CD4-positive, CD25-positive, alpha-beta regulatory T cell (primary cell): ENCODE results near the gene NBPF3. TPM values are rescaled to one million over a fixed set of nuclear protein-coding genes. Genes with fewer than 3 reads are reported as not detected.
A peak's percentile ranks its signal among the peaks of the same experiment; 100 is the strongest.

Experiments
- ATAC-seq, 2 donors: fragments of 150-1000 bp; cut with Tn5 transposase; one replicate each; pipeline ENCODE4 v1.10.0; 2021; ENCODE audit warnings: low read depth in 2 of 2, moderate number of reproducible peaks in 2 of 2, moderate library complexity in 1 of 2
- DNase-seq, 3 donors: peaks; one replicate each; pipeline versions ENCODE4 v3.0.0 to v3.0.0-alpha.2; 2012 to 2022; ENCODE audit warnings: mixed read lengths in 1 of 3
- H3K27ac ChIP-seq: one replicate; pipeline ENCODE4 v1.7.0; 2013; ENCODE audit warnings: mild to moderate bottlenecking, low read length; ENCODE audit not compliant: insufficient read depth, poor library complexity, severe bottlenecking
- H3K27me3 ChIP-seq: one replicate; pipeline ENCODE4 v1.7.0; 2013; ENCODE audit warnings: low read length; ENCODE audit not compliant: control insufficient read depth, insufficient read depth
- H3K36me3 ChIP-seq: one replicate; pipeline ENCODE4 v1.7.0; 2013; ENCODE audit warnings: mild to moderate bottlenecking, low read length, moderate library complexity; ENCODE audit not compliant: control insufficient read depth, insufficient read depth
- H3K4me1 ChIP-seq: 2 replicates; pipeline ENCODE4 v1.7.0; 2013; ENCODE audit warnings: mild to moderate bottlenecking, low read length; ENCODE audit not compliant: insufficient read depth, control insufficient read depth, poor library complexity, severe bottlenecking
- H3K4me3 ChIP-seq: one replicate; pipeline ENCODE4 v1.7.0; 2013; ENCODE audit warnings: low read depth, mild to moderate bottlenecking, low read length, moderate library complexity
- H3K9me3 ChIP-seq, 2 experiments: 1 replicate in 1 of 2; 2 replicates in 1 of 2; pipeline ENCODE4 v1.7.0; 2013; ENCODE audit warnings: low read length in 2 of 2, mild to moderate bottlenecking in 1 of 2, moderate library complexity in 1 of 2; ENCODE audit not compliant: control insufficient read depth in 2 of 2
- H3K27ac Mint-ChIP-seq, 3 donors: one replicate each; pipeline ENCODE4 v1.8.0; 2020 to 2022; ENCODE audit warnings: mild to moderate bottlenecking in 3 of 3, mixed read lengths in 3 of 3, moderate library complexity in 2 of 3
- H3K27me3 Mint-ChIP-seq: one replicate; pipeline ENCODE4 v1.8.0; 2022; ENCODE audit warnings: mild to moderate bottlenecking, mixed read lengths
- H3K36me3 Mint-ChIP-seq: one replicate; pipeline ENCODE4 v1.8.0; 2020; ENCODE audit warnings: mixed read lengths
- H3K4me1 Mint-ChIP-seq, 4 donors: one replicate each; pipeline ENCODE4 v1.8.0; 2020 to 2022; ENCODE audit warnings: mixed read lengths in 4 of 4, mild to moderate bottlenecking in 1 of 4
- H3K4me3 Mint-ChIP-seq, 4 donors: one replicate each; pipeline ENCODE4 v1.8.0; 2020 to 2022; ENCODE audit warnings: mild to moderate bottlenecking in 4 of 4, mixed read lengths in 4 of 4, moderate library complexity in 3 of 4
- H3K9me3 Mint-ChIP-seq, 7 donors: one replicate each; pipeline ENCODE4 v1.8.0; 2020 to 2022; ENCODE audit warnings: mixed read lengths in 7 of 7, mild to moderate bottlenecking in 3 of 7, moderate library complexity in 2 of 7
- polyA plus RNA-seq, 4 donors: library from polyadenylated mRNA; unstranded; fragments of 300-500 nt; fragmentation: Illumina TruSeq; gene quantifications; one replicate each; pipeline ENCODE4 v1.2.3, GENCODE V29; 2021
- total RNA-seq: library from RNA; stranded (reverse); gene quantifications from one replicate; pipeline ENCODE4 v1.2.3, GENCODE V29; 2022

The NBPF3 gene
- total and polyA plus RNA-seq, 5 donors from 2014 or later, result 1.2 to 2.9 (median 2.6) TPM

DNA sequence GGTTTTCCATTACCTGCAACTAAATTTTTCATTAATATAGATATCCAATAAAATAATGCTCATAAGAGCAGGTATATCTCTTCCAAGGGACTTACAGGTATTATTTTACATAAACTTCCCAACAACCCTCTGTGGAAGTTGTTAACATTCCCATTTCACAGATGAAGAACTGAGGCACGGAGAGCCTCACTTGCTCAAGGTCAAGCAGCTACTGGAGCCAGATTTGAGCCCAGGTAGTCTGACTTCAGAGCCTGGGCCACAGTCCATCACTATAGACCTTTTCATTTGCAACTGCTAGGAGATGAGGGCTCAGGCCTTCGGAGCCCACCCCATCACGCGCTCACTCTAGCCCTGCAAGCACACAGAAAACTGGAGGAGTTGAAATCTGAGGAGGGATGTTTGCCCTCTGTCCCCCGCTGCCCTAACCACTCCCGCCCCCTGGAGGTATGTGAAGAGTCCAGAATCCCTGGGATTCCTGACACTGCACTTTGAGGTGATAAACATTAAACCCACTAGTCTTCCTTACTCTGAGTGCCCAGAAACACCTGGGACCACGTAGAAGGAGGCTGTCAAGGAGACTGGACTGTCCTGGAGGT, 57.6 kb downstream of the NBPF3 start:
- Histone ChIP-seq H3K27me3 (no peaks in the 10 kb centered on the region), H3K4me3 (no peak overlapping the region), H3K27ac (no peak overlapping the region), H3K36me3 (no peaks in the 10 kb centered on the region), H3K4me1 (no peaks in the 10 kb centered on the region), H3K9me3 (no peaks in the 10 kb centered on the region)
- no peak overlapping the region for H3K27ac Mint-ChIP-seq
- no peak overlapping the region for H3K4me3 Mint-ChIP-seq
- peaks cover 0 to 5% (median 0%) of the 10 kb centered on the region in 4 donors for H3K4me1 Mint-ChIP-seq
- peaks cover 15% of the 10 kb centered on the region for H3K27me3 Mint-ChIP-seq
- ATAC-seq (no peak), DNase-seq (no peak)
- no peaks in the 10 kb centered on the region for H3K36me3 Mint-ChIP-seq
- H3K9me3 Mint-ChIP-seq, result peaks cover 0 to 3% (median 0%) of the 10 kb centered on the region in 7 donors

DNA sequence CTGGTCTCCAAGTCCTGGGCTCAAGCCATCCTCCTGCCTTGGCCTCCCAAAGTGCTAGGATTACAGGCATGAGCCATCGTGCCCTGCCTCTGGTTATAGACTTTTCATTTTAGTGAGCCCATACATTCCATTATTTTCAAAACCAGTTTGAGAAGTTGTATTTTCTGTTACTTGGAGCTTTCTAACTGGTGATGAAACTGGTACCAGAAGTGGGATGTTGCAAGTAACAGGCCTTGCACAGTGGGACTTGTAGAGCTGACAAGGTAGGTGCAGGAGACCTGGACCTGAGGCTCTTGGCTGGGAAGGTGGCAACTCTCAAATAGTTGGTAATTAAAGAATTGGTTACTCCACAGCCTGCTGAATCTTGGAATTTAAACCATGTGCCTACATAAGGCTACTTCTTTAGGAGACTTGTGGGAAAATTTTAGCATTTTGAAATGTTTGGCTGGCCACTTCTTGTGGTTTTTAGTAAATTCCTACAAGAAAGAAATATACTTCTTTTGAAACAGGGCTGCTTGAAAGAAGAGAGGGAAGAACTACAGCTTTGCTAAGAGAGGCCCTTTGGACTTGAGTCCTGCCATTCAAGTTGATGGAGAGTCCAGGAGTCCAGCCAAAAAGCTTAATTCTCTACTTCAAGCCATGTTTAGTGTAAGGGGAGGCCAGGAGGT, 59.5 kb downstream of the NBPF3 start:
- Histone ChIP-seq H3K4me3 (no peak overlapping the region), H3K27me3 (no peaks in the 10 kb centered on the region), H3K36me3 (no peaks in the 10 kb centered on the region), H3K27ac (no peak overlapping the region), H3K4me1 (no peaks in the 10 kb centered on the region), H3K9me3 (no peaks in the 10 kb centered on the region)
- Mint-ChIP-seq H3K9me3 (peaks cover 0 to 3% (median 0%) of the 10 kb centered on the region in 7 donors), H3K27ac (peak overlapping the region in 1 of 3 donors; percentile 16), H3K36me3 (no peaks in the 10 kb centered on the region), H3K4me1 (peaks cover 0 to 5% (median 0%) of the 10 kb centered on the region in 4 donors), H3K27me3 (peaks cover 23% of the 10 kb centered on the region), H3K4me3 (no peak overlapping the region)
- ATAC-seq (no peak), DNase-seq (no peak)

DNA sequence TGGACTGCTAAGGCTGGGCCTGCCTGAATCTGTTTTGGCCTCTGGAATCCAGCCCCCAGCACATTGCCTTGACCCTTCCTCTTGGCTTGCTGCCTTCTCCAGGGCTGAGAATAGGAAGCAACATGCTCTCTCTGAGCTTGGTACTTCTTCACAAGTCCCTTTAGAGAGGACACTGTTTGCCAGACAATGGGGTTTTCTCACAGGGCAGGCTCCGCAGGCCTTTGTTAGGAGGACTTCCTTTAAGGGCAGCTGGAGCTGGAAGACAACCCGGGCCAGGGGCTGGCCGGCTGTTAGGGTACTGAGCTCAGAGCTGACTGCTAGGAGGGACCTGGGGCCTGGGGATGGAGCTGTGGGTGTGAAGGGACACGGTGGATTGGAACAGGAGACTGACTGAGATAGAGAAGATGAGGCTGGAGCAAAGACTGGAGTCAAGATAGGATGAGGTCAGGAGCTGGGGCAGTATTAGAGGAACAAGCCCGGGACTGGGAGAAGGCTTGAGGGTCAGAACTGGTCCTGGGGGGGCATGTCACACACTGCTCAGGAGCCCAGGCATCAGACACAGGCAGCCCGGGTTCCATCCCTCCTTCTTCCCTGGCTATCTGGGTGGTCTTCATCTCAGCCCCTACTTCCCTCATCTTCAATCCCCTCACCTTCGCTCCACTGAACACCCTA, 63.9 kb downstream of the NBPF3 start:
- H3K27ac Mint-ChIP-seq, result no peak overlapping the region
- Histone ChIP-seq H3K36me3 (no peaks in the 10 kb centered on the region), H3K4me1 (peaks cover 4% of the 10 kb centered on the region), H3K9me3 (no peaks in the 10 kb centered on the region), H3K27ac (no peak overlapping the region), H3K4me3 (no peak overlapping the region), H3K27me3 (peaks cover 9% of the 10 kb centered on the region)
- ATAC-seq (no peak), DNase-seq (no peak)
- H3K27me3 Mint-ChIP-seq, result peaks cover 47% of the 10 kb centered on the region
- H3K9me3 Mint-ChIP-seq, result peaks cover 0 to 4% (median 0%) of the 10 kb centered on the region in 7 donors
- H3K4me3 Mint-ChIP-seq, result no peak overlapping the region
- peaks cover 0 to 4% (median 3%) of the 10 kb centered on the region in 4 donors for H3K4me1 Mint-ChIP-seq
- H3K36me3 Mint-ChIP-seq, result no peaks in the 10 kb centered on the region

DNA sequence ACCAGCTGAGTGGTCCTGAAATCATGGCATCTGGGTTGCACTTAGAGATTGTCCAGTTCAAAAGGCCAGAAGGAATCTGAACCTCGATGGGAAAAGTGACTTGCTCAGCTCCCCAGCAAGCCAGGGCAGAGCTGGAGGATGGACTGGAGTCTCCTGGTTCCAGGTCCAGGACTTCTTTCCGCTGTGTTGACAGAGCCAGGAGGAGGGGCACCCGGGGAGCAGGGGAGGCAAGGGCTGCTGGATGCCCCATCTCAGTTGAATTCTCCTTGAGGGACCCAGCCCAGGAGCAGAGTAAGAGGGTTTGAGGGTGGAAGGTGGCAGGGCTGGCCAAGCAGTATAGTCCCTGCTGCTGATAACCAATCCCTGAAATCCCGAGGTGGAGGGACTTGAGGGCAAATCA, 66.9 kb downstream of the NBPF3 start:
- Histone ChIP-seq H3K4me1 (peaks cover 6% of the 10 kb centered on the region), H3K27me3 (peaks cover 14% of the 10 kb centered on the region), H3K4me3 (no peak overlapping the region), H3K27ac (no peak overlapping the region), H3K9me3 (no peaks in the 10 kb centered on the region), H3K36me3 (no peaks in the 10 kb centered on the region)
- H3K4me3 Mint-ChIP-seq, result no peak overlapping the region
- peaks cover 0 to 4% (median 0%) of the 10 kb centered on the region in 7 donors for H3K9me3 Mint-ChIP-seq
- peaks cover 61% of the 10 kb centered on the region for H3K27me3 Mint-ChIP-seq
- H3K4me1 Mint-ChIP-seq, result peaks cover 0 to 7% (median 5%) of the 10 kb centered on the region in 4 donors
- DNase-seq (no peak), ATAC-seq (no peak)
- H3K27ac Mint-ChIP-seq, result no peak overlapping the region
- no peaks in the 10 kb centered on the region for H3K36me3 Mint-ChIP-seq

DNA sequence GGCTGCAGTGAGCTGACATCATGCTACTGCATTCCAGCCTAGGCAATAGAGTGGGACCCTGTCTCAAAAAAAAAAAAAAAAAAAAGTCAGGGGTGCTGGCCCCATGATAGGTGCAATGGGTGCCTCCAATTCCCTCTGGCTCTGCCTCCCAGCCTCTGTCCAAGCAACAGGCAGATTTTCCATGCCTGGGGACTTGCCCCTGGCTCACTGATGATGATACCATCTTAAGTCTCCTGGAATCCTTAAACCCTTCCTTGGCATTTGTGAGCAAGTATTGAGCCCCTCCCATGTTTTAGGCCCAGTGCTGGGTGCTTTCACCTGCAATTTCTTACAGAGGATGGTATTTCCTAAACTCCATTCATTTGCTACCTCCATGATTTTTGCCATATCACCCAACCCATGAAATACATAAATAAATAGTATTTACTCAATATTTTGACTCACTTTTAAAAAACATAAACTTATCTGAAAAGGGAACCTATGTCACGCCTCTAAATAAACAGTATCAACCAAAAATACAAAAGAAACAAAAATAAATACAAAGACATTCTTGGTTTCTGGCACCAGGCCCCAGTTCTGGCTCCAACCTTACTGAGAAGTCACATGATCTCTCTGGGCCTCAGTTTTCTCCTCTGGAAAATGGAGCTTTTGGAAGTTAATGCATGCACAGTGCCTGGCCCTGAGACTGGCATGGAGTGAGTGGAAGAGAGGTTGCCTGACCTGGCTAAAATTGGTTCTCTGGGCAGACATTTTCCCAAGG, 67.8 kb downstream of the NBPF3 start:
- H3K4me3 Mint-ChIP-seq, result no peak overlapping the region

DNA sequence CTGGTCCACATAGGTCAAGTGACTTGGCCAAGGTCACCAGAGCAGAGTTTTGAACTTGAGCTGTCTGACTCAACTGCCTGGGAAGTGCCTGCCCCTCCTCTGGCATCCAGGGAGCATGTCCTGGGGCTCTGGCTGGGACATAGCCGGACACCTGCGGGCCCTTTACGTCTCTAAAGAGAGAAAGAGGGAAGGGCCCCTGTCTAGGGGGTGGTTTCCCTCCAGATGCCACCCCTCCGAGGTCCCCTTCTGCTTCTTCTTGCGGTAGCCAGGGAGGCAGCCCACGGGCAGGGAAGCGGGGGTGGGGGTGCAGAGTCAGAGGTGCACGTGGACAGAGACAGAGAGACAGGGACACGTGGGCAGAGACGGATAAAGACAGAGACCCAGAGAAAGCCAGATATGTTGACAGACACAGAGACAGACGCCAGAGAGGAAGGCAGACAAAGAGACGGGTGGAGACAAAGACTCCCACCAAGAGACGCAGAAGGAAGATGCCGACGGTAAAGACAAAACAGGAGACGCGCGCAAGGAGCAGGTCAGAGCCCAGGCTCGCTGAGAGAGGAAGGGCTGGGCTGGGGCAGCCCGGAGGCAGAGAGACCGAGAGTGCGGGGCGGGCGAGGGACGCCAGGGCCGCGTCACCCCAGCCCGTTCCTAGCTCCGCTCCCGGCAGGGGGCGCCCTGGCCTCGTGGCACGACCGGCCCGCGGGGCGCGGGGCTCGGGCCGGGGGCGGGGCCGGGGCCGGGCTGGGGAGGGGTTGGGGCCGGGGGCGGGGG, 68.8 kb downstream of the NBPF3 start:
- Mint-ChIP-seq H3K27me3 (peaks cover 61% of the 10 kb centered on the region), H3K4me1 (peaks cover 0 to 7% (median 5%) of the 10 kb centered on the region in 4 donors), H3K36me3 (no peaks in the 10 kb centered on the region), H3K4me3 (peak overlapping the region in 3 of 4 donors; percentile 72 to 83 (median 80)), H3K27ac (peak overlapping the region in 1 of 3 donors; percentile 78), H3K9me3 (peaks cover 0 to 4% (median 0%) of the 10 kb centered on the region in 7 donors)
- ATAC-seq, result peak; percentile 56 to 65
- no peaks in the 10 kb centered on the region for H3K36me3 ChIP-seq
- H3K4me3 ChIP-seq, result no peak overlapping the region
- no peak overlapping the region for H3K27ac ChIP-seq
- H3K9me3 ChIP-seq, result no peaks in the 10 kb centered on the region
- peaks cover 16% of the 10 kb centered on the region for H3K27me3 ChIP-seq
- DNase-seq, result peak; percentile 33 to 48 (median 46)
- peaks cover 6% of the 10 kb centered on the region for H3K4me1 ChIP-seq

More for the DNA sequence above, 67.8 kb downstream of the NBPF3 start:
- no peaks in the 10 kb centered on the region for H3K36me3 Mint-ChIP-seq
- Histone ChIP-seq H3K36me3 (no peaks in the 10 kb centered on the region), H3K27me3 (peaks cover 16% of the 10 kb centered on the region), H3K4me1 (peaks cover 6% of the 10 kb centered on the region), H3K27ac (no peak overlapping the region), H3K9me3 (no peaks in the 10 kb centered on the region), H3K4me3 (no peak overlapping the region)
- H3K27ac Mint-ChIP-seq, result no peak overlapping the region
- no peak for ATAC-seq
- H3K4me1 Mint-ChIP-seq, result peaks cover 0 to 7% (median 5%) of the 10 kb centered on the region in 4 donors
- peaks cover 0 to 4% (median 0%) of the 10 kb centered on the region in 7 donors for H3K9me3 Mint-ChIP-seq
- DNase-seq, result no peak
- peaks cover 65% of the 10 kb centered on the region for H3K27me3 Mint-ChIP-seq
